Pancreas (tissue), 10 donors: ENCODE data around the gene CRADD. TPM values are rescaled to one million over a fixed set of nuclear protein-coding genes. Genes with fewer than 3 reads are reported as not detected.

Experiments
- ATAC-seq, 4 donors: fragments of 200-7000 bp; cut with Tn5 transposase; one replicate each; pipeline versions ENCODE4 v1.8.0 to v1.9.1; 2020; ENCODE audit warnings: mild to moderate bottlenecking in 4 of 4, moderate library complexity in 4 of 4
- DNase-seq, 6 donors: peaks; one replicate each; pipeline ENCODE4 v3.0.0-alpha.2; 2020
- FAIRE-seq: peaks from 2 replicates; lab custom pipeline; 2012; peaks lifted over from hg19 to GRCh38; lab: Jason Lieb, UNC
- H3K27ac ChIP-seq, 4 donors: fragments of 200-600 bp; sonication (generic); 1 replicate in 3 of 4; 2 replicates in 1 of 4; pipeline versions ENCODE4 v1.5.0 to v1.8.0; 2020
- H3K27me3 ChIP-seq, 4 donors: fragments of 200-600 bp; one replicate each; pipeline ENCODE4 v1.8.0; 2021
- H3K36me3 ChIP-seq, 3 donors: fragments of 200-600 bp; sonication (generic) in 1 of 3; one replicate each; pipeline versions ENCODE4 v1.5.0 to v1.8.0; 2020 to 2021
- H3K4me1 ChIP-seq, 3 donors: fragments of 200-600 bp; one replicate each; pipeline ENCODE4 v1.8.0; 2021
- H3K4me3 ChIP-seq, 4 donors: fragments of 200-600 bp; sonication (generic) in 2 of 4; one replicate each; pipeline versions ENCODE4 v1.5.0 to v1.8.0; 2020 to 2021
- H3K9me3 ChIP-seq, 4 donors: fragments of 200-600 bp; one replicate each; pipeline ENCODE4 v1.8.0; 2021
- CTCF ChIP-seq, 4 donors: fragments of 200-600 bp; sonication (generic) in 3 of 4; IDR thresholded peaks; one replicate each; pipeline versions ENCODE4 v1.5.0 to v1.8.0; 2021; ENCODE audit warnings: antibody characterized with exemption in 4 of 4
- WGBS, 2 donors: extraction: QIAGEN DNeasy Blood & Tissue Kit; methylation state at CpG; one replicate each; pipeline ENCODE4 v1.1.7; 2013; 5-methylcytosine and 5-hydroxymethylcytosine counted together
- intact Hi-C, 3 donors: fragments of 100-400 bp; cut with DNase I; formaldehyde crosslinking; loops; one replicate each; pipeline versions ENCODE4 v1.11.1 to v1.14.2; 2022
- polyA plus RNA-seq, 2 donors: library from polyadenylated mRNA; stranded (reverse); fragments of 200-250 nt; gene quantifications; one replicate each; pipeline ENCODE4 v1.2.3, GENCODE V29; 2013
- total RNA-seq, 6 donors: library from RNA; stranded (reverse); fragmentation: NEBNext Ultra II Directional in 4 of 6; extraction: Animal tissue kit (Norgen Biotek cat#: 25700) in 4 of 6; gene quantifications; one replicate each; pipeline versions ENCODE4 v1.2.1 to v1.2.4, GENCODE V29; 2021 to 2023
- donor health status: healthy with polysubstance abuse.
- donor health status: DM: no; HTN: no; CAD: no; lungs with moderate emphysema.
- donor health status: DM: no; HTN: no; CAD: no.
- donor health status: control.
- donor health status: control.
- donor health status: Bipolar disorder and iron deficiency.
- donor health status: DM: yes; HTN: yes; CAD: no.
- donor health status: DM: no; HTN: no; CAD: no.
- donor health status: DM: no; HTN: no; CAD: no.
- donor health status: DM: yes; HTN: yes; CAD: no.

Gene CRADD
- total and polyA plus RNA-seq, 8 donors = 5.3 to 12.3 (median 9.2) TPM

- 62 to 69% methylated on average over 3 of the region's 3 CpGs for WGBS, 2 donors
- DNase-seq = no peak
- ATAC-seq = peak in 1 of 4 donors; percentile 42
- TF ChIP-seq CTCF (IDR thresholded peaks at IDR 0.05) = no peak
- Histone ChIP-seq H3K9me3 (no peaks in the 10 kb centered on the region), H3K36me3 (no peaks in the 10 kb centered on the region), H3K4me3 (no peak overlapping the region), H3K27ac (no peak overlapping the region), H3K4me1 (peaks cover 0 to 12% (median 0%) of the 10 kb centered on the region in 3 donors), H3K27me3 (no peaks in the 10 kb centered on the region)
- FAIRE-seq = no peak
- intact Hi-C loops = no loop called here
Measured at GRCh38 chr12:93702707-93703315, 25.6 kb downstream of the CRADD start.

GRCh38 chr12:93704122-93704521 is 26.9 kb downstream of the CRADD start:
- Histone ChIP-seq H3K9me3 (no peaks in the 10 kb centered on the region), H3K4me1 (peaks cover 0 to 6% (median 0%) of the 10 kb centered on the region in 3 donors), H3K27ac (no peak overlapping the region), H3K4me3 (no peak overlapping the region), H3K27me3 (no peaks in the 10 kb centered on the region), H3K36me3 (no peaks in the 10 kb centered on the region)
- ATAC-seq (no peak), FAIRE-seq (no peak), DNase-seq (no peak)
- intact Hi-C loops = no loop called here
- no peak for TF ChIP-seq CTCF (IDR thresholded peaks at IDR 0.05)

GRCh38 chr12:93704625-93705024 is 27.4 kb downstream of the CRADD start:
- Histone ChIP-seq H3K27ac (no peak overlapping the region), H3K27me3 (no peaks in the 10 kb centered on the region), H3K9me3 (no peaks in the 10 kb centered on the region), H3K36me3 (no peaks in the 10 kb centered on the region), H3K4me1 (peaks cover 0 to 4% (median 0%) of the 10 kb centered on the region in 3 donors), H3K4me3 (no peak overlapping the region)
- FAIRE-seq (no peak), DNase-seq (no peak), ATAC-seq (no peak)
- WGBS, 2 donors = 89 to 99% methylated on average over 4 of the region's 4 CpGs
- intact Hi-C loops = no loop called here
- no peak for TF ChIP-seq CTCF (IDR thresholded peaks at IDR 0.05)

GRCh38 chr12:93705237-93705636 is 28.1 kb downstream of the CRADD start:
- DNase-seq (no peak), FAIRE-seq (no peak), ATAC-seq (no peak)
- H3K9me3 ChIP-seq = no peaks in the 10 kb centered on the region
- no peak overlapping the region for H3K27ac ChIP-seq
- TF ChIP-seq CTCF (IDR thresholded peaks at IDR 0.05) = no peak
- peaks cover 0 to 4% (median 0%) of the 10 kb centered on the region in 3 donors for H3K4me1 ChIP-seq
- no peaks in the 10 kb centered on the region for H3K27me3 ChIP-seq
- H3K36me3 ChIP-seq = no peaks in the 10 kb centered on the region
- H3K4me3 ChIP-seq = no peak overlapping the region
- 88 to 95% methylated on average over 1 of the region's 1 CpG for WGBS, 2 donors
- intact Hi-C loops = no loop called here

GRCh38 chr12:93706387-93706786 is 29.2 kb downstream of the CRADD start:
- H3K9me3 ChIP-seq = no peaks in the 10 kb centered on the region
- intact Hi-C loops = no loop called here
- no peak for ATAC-seq
- FAIRE-seq = no peak
- H3K27ac ChIP-seq = no peak overlapping the region
- peaks cover 0 to 4% (median 0%) of the 10 kb centered on the region in 3 donors for H3K4me1 ChIP-seq
- whole genome bisulfite sequencing, 2 donors = 67 to 79% methylated on average over 2 of the region's 2 CpGs
- no peaks in the 10 kb centered on the region for H3K27me3 ChIP-seq
- no peak for TF ChIP-seq CTCF (IDR thresholded peaks at IDR 0.05)
- no peak overlapping the region for H3K4me3 ChIP-seq
- no peaks in the 10 kb centered on the region for H3K36me3 ChIP-seq
- DNase-seq = no peak
